NCI-H1105 treated with DMSO at 0.1 percent for 48 hours (cell line): ENCODE measurements around the gene TAF4B.
A peak's percentile ranks its signal among the peaks of the same experiment; 100 is the strongest.
"Not testable (repeated sequence)": the region's sequence is repeated elsewhere in the genome, so short reads cannot be mapped to it uniquely, and the experiment has no call there.

Experiments used
- DNase-seq: peaks from one replicate; lab custom pipeline; 2025; lab: John Stamatoyannopoulos, UW

TAF4B gene, protein sequence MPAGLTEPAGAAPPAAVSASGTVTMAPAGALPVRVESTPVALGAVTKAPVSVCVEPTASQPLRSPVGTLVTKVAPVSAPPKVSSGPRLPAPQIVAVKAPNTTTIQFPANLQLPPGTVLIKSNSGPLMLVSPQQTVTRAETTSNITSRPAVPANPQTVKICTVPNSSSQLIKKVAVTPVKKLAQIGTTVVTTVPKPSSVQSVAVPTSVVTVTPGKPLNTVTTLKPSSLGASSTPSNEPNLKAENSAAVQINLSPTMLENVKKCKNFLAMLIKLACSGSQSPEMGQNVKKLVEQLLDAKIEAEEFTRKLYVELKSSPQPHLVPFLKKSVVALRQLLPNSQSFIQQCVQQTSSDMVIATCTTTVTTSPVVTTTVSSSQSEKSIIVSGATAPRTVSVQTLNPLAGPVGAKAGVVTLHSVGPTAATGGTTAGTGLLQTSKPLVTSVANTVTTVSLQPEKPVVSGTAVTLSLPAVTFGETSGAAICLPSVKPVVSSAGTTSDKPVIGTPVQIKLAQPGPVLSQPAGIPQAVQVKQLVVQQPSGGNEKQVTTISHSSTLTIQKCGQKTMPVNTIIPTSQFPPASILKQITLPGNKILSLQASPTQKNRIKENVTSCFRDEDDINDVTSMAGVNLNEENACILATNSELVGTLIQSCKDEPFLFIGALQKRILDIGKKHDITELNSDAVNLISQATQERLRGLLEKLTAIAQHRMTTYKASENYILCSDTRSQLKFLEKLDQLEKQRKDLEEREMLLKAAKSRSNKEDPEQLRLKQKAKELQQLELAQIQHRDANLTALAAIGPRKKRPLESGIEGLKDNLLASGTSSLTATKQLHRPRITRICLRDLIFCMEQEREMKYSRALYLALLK

DNA sequence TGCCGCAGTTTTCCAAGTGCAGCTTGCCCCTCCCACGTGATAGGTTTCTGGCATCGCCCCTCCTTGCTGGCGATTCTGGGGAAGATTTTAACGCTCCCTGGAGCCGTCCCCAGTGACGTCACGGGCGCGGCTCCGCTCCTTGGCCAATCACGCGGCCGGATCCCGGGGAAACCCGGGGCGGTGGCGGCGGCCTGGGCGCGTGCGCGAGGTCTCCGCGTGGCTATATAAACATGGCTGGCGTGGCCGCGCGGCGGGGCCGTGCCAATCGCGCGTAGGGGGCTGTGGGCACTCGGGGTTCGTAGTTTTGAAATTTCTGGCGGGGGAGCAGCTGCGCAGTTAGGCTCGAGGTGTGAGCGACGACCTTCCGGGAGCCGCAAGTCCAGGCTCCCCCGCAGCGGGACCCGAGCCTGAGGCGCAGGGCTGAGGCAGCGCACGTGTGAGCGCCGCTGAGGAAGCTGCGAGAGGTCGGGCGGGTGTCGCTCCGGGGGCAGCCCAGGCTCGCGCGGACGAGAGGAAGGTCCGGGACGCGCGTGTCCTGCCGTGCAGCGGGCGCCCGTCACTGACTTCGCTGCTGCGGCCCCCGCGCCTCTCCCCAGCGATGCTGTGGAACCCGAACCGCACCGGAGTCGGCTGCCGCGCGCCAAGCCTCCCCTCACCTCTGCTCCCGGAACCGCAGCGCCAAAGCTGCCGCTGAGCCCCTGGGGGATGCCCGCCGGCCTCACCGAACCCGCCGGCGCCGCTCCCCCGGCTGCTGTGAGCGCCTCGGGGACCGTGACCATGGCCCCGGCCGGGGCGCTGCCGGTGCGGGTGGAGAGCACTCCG is at the start of gene TAF4B:
TAF4B (plus strand) TSS at position 217 of the 822 bp plus-strand sequence; CDS start at position 706, 489 bp downstream.
- DNase-seq, result peak; percentile 93

DNA sequence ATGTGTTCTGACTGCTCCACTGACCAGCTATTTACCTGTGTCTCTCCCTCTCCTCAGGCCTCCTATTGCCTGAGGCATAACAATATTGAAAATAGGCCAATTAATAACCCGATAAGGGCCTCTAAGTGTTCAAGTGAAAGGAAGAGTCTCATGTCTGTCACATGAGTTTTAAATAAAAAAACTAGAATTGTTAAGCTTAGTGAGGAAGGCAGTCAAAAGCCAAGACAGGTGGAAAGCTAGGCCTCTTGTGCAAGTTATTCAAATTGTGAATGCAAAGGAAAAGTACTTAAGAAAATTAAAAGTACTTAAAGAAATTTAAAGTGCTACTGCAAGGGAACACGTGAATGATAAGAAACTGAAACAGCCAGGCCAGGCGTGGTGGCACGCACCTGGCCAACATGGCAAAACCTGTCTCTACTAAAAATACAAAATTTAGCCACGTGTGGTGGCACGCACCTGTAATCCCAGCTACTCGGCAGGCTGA is 44.9 kb upstream of the TAF4B start:
- no peak for DNase-seq

DNA sequence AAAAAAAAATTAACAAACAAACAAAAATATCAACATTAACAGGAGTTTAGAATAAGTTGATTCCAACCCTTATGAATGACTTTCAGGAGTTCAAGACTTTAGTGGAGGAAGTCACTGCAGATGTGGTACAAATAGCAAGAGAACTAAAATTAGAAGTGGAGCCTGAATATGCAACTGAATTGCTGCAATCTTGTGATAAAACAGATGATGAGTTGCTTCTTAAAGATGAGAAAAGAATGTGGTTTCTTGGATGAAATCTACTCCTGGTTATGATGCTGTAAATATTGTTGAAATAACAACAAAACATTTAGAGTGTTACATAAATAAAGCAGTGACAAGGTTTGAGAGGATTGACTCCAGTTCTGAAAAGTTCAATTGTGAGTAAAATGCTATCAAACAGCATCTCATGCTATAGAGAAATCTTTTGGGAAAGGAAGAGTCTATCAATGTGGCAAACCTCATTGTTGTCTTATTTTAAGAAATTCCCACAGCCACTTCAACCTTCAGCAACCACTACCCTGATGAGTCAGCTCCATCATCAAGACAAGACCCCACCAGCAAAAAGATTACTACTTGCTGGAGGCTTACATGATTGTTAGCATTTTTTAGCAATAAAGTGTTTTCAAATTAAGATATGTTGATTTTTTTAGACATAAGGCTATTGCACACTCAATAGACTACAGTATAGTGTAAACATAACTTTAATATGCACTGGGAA is 42.7 kb upstream of the TAF4B start:
- no peak for DNase-seq

DNA sequence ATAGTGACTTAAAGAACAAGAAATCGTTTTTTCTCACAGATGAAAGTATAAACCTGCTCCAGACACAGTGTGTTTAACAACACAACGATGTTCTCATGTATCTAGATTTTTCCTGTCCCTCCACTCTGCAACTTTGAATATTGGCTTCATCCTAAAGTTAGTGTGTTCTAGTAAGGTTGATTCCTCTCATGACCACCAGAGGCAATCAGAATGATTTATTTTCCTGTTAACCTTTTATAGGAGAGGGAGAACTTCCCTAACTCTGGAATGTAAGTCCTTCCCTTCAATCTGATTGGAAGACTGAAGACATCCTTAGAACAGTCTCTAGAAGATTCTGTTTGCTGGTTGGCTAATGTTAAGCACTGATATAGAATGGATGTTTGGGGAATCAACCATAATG is 41.0 kb upstream of the TAF4B start:
- no peak for DNase-seq

DNA sequence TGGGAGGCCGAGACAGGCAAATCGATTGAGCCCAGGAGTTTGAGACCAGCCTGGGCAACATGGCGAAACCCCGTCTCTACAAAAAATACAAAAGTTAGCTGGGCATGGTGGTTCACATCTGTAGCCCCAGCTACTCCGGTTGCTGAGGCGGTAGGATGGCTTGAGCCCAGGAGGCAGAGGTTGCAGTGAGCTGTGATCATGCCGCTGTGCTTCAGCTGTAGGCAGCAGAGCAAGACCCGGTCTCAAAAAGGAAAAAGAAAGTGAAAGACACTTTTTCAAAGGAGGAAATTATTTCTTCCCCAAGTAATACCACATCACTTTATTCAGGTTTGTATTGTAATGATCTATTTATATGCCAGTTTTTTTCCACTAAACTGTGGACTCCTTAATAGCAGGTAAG is 35.7 kb upstream of the TAF4B start:
- DNase-seq, result no peak

DNA sequence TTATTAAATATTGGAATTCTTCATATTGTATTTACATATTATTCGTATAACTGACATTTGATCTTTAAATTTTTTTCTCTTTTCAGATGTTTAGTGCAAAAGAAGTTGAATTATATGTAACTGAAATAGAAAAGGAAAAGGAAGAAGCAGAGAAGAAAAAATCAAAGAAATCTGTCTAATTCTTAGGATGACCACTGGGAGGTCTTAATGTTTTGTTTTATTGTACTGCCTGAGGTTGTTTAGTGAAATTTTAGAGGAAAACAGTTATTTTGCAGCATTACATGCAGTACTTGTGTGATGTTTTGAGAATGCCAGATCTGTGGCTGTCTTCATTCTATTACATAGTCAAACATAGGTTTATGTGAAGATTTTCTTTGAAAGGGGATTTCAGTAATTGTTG is 34.0 kb upstream of the TAF4B start:
- no peak for DNase-seq

DNA sequence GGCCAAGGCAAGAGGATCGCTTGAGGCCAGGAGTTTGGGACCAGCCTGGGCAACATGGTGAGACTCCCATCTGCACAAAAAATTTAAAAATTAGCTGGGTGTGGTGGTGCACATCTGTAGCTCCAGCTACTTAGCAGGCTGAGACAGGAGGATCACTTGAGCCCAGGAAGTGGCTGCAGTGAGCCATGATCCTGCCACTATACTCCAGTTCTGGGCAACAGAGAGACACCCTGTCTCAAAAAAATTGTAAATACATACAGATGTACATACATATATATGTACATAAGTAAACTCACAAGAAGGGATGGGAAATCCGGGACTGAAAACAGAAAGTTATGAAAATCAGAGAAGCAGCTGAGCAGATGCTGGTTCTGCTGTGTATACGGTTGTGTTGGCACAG is 29.6 kb upstream of the TAF4B start:
- DNase-seq, result no peak

DNA sequence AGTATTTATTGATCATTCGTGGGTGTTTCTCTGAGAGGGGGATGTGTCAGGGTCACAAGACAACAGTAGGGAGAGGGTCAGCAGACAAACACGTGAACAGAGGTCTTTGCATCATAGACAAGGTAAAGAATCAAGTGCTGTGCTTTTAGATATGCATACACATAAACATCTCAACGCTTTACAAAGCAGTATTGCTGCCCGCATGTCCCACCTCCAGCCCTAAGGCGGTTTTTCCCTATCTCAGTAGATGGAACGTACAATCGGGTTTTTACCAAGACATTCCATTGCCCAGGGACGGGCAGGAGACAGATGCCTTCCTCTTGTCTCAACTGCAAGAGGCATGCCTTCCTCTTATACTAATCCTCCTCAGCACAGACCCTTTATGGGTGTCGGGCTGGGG is 24.2 kb upstream of the TAF4B start:
- not testable (repeated sequence) for DNase-seq

DNA sequence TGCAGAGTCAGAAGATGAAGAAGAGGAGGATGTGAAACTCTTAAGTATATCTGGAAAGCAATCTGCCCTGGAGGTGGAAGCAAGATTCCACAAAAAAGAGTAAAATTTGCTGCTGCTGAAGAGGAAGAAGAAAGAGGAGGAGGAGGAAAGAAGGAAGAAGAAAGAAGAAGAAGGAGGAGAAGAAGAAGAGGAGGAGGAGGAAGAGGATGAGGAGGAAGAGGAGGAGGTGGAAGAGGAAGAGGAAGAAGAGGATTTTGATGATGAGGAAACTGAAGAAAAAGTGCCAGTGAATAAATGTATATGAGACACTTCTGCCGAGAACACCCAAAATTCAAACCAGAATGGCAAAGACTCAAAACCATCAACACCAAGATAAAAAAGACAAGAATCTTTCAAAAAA is 20.9 kb upstream of the TAF4B start:
- no peak for DNase-seq

DNA sequence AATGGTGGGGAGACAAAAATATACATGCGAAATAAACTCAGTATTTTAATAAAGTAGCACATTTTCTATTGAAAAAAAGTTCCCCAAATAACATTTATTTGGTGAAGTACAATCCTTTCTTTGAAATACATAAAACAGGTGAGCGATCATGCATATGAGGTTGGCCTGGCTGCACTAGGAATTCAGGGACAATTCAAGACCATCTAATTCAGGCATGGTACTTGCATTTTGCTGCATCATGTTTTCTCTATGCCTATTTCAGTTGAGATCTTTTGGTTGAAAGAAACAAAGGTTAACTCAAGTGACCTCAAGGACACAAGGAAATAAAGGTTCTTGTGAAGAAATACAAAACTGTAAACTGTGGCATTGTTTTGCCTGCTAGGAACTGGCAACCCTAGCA is 19.8 kb upstream of the TAF4B start:
- DNase-seq, result no peak

DNA sequence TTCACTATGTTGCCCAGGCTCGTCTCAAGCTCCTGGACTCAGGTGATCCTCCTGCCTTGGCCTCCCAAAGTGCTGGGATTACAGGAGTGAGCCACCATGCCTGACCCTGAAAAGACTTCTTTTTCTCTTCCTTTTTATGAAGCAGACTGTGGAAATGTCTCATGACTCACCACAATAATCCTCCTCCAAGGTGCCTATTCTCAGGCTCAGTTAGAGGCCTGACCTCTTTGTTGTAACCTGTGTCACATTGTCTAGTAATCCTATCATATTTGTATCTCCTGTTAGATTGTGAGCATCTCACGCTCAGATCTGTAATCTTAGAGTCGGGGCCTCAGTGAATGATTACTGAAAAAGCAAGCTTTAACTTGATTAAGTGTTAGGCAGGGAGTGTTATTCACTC is 18.3 kb upstream of the TAF4B start:
- DNase-seq, result no peak

DNA sequence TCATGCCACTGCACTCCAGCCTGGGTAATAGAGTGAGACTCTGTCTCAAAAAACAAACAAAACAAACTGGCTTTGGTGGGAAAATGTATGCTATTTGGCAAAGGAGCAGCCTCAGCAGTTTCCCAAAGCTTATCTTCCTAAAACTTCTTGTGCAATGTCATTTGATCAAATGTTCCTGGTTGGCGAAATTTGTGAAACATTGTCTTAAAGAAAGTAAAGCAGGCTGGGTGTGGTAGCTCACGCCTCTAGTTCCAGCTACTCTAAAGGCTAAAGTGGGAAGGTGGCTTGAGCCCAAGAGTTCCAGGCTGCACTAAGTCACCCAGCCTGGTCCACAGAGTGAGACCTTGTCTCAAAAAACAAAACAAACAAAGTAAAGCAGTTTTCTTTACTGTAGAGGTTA is 17.3 kb upstream of the TAF4B start:
- no peak for DNase-seq

DNA sequence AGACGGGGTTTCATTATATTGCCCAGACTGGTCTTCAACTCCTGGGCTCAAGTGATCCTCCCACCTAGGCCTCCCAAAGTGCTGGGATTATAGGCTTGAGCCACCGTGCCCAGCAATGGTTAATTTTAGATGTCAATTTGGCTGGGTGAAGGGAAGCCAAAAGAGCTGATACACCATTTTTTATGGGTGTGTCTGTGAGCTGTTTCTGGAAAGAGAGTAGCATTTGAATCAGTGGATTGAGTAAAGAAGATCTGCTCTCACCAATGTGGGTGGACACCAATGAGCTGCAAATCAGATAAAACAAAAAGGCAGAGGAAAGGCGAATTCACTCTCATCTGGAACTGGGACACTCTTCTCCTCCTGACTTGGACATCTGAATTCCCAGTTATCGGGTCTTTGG is 16.1 kb upstream of the TAF4B start:
- no peak for DNase-seq

DNA sequence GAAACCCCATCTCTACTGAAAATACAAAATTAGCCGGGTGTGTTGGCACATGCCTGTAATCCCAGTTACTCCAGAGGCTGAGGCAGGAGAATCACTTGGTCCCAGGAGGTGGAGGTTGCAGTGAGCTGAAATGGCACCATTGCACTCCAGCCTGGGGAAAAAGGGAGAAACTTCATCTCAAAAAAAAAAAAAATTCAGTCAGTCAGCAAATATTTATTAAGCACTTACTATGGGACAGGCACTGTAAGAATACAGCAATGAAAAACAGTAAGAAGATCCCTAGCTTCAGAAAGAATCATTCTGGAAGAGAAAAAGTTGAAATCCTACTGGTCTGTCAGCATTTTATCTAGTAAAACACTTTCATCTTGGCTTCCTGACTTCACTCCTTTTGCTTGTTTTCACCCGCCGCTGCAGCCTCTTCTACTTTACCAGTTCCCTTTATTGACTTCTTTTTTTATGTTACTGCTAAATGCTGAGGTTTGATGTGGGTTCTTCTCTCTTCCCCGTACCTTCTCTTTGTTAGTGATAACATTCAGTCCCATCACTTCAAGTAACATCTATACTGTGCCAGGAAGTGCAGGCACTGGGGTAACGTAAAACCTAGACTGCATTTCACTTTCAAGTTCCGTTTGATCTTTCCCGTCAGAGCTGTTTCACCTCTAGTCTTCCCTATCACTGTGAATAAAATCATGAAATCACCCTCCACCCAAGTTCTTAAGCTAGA is 10.8 kb upstream of the TAF4B start:
- no peak for DNase-seq

DNA sequence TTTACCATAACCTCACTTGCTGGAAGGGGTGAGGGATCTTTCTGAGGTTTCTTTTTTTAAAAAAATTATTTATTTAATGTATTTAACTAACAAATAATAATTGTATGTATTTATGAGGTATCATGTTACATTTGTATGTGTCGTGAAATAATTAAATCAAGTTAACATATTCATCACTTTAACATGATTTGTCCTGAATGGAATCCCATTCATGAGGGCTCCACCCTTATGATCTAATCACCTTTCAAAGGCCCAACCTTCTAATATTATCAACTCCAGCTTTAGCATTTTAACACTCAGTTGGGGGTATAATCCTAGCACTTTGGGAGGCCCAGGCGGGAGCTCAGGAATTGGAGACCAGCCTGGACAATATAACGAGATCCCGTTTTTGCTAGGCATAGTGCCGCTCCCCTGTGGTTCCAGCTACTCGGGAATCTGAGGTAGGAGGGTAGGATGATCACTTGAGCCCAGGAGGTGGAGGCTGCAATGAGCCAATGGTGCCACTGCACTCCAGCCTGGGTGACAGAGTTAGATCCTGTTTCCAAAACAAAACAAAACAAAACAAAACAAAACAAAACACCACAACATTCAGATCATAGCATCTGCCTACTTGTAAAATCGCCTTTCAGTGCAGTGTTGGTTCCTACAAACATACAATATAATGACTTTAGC is 1.1 kb upstream of the TAF4B start:
- DNase-seq, result no peak

DNA sequence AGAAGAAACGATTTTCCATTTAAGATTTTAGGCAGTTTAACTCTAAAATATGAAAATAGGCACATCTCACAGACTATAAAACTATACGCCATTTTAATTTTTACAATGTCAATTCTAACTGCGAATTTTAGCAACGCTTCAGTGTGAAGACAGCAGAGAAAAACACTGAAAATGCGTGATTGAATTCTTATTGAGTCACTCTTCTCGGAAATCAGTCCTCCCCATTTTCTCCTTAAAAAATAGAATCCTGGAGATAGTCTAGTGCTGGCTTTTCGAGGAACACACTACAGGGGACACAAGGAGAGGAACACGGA is 373 bp upstream of the TAF4B start:
- no peak for DNase-seq

DNA sequence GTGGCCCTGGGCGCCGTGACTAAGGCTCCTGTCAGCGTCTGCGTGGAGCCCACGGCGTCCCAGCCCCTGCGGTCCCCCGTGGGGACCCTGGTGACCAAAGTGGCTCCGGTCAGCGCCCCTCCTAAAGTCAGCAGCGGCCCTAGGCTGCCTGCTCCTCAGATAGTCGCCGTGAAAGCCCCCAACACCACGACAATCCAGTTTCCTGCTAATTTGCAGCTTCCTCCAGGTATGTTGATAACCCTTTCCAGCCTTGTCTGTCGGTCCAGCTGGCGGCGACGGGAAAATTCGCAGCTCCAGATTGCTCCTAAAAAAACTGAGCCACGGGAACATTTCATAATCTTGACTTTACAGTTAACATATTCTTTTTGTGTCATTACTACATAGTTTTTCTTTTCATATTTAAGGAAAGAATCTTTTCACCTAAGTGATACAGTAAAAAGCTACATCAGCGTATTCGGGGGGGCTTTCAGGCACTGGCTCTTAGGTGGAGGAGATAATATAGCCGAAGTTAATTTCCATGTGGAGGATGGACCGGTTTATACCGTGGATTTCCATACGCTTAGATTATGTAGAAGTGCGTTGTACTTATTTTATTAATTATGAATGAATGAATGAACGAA is 916 bp downstream of the TAF4B start:
- DNase-seq, result peak; percentile 22

DNA sequence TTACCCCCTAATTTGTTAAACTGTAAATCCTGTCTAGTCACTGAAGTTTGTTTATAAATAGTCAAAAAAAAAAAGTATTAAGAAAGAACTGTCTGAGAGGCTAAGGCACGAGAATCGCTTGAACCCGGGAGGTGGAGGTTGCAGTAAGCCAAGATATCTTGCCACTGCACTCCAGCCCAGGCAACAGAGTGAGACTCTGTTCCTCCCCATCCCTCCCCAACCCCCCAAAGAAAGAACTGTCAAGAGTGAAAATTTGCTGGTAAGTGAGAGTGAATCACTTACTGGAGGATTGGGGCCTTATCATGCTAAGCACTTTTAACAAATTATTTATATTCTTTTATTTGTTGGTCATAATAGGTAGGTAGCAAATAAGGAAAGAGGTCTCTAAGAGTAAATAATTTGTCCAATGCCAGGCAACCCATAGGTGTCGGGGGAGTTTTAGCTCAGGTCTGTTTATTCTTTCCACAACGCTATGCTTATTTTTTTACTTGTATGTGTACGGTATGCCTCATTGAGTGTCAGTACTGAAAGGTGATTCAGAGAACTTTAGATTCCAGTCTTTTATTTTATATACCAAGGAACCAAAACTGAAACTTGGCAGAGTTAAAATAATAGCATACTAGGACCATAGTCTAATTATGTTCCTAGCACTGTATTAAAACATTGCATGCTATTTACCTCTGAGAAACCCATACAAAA is 2.5 kb downstream of the TAF4B start:
- no peak for DNase-seq

DNA sequence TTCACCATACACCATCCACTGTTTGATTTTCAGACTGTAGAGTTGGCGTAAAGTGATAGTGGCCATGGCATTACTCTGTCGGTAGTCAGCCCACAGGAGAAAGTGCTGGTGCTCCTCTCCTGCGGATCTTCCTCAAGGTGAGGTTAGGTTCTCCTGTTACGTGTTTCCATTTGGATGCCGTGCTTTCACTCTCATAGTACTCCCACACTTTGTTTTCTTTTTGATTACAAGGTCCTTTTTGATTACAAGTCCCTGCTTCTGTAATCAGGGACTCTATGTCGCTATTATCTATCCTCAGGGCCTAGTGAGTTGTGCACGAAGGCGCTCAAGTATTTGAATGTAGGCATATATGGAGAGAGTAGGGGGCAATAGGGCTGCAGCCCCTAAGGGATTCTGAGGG is 4.3 kb downstream of the TAF4B start:
- no peak for DNase-seq
